ENCODE measurements around the gene SOWAHD.

- TF ChIP-seq CTCF (IDR thresholded peaks at IDR 0.05; ENCODE audit: low read depth, low read length) (no peak), MAX (IDR thresholded peaks at IDR 0.05; ENCODE audit: low read depth, low read length) (no peak), POLR2A (IDR thresholded peaks at IDR 0.05; ENCODE audit: extremely low read depth, insufficient read length) (no peak)
Observed at GRCh38 chrX:119759248-119759766, 919 bp downstream of the SOWAHD start.
